ENCODE measurements around the gene SOX1. TPM values are rescaled to one million over a fixed set of nuclear protein-coding genes. Genes with fewer than 3 reads are reported as not detected.

Gene SOX1
- total and polyA plus RNA-seq, 2 donors (not counting 3 experiments of a cell fraction or from before 2014, with no cell fraction given), result not detected

GRCh38 chr13:112102243-112102642 lies 35.3 kb downstream of the SOX1 start:
- Histone ChIP-seq H3K4me1 (ENCODE audit: control insufficient read depth, extremely low read depth, insufficient read depth, low read length) (no peaks in the 10 kb centered on the region), H3K36me3 (ENCODE audit: control insufficient read depth in 2 of 2, extremely low read depth in 1 of 2, insufficient read depth in 2 of 2, low read length in 2 of 2) (no peaks in the 10 kb centered on the region), H3K79me2 (ENCODE audit: control insufficient read depth, insufficient read depth, low read length) (no peaks in the 10 kb centered on the region), H3K4me3 (replicated peaks in 1 of 3; ENCODE audit: insufficient read depth in 1 of 3, low read depth in 1 of 3, low read length in 3 of 3) (no peak overlapping the region), H3K27ac (ENCODE audit: insufficient read depth, low read depth, low read length) (no peak overlapping the region), H3K9me3 (replicated peaks; ENCODE audit: control insufficient read depth, insufficient read depth, low read length) (no peaks in the 10 kb centered on the region), H2AFZ (ENCODE audit: low read depth, low read length) (no peak overlapping the region), H3K9ac (replicated peaks; ENCODE audit: extremely low read depth, insufficient read depth, low read length) (no peak overlapping the region), H4K20me1 (replicated peaks; ENCODE audit: control insufficient read depth, extremely low read depth, insufficient read depth, low read length) (no peaks in the 10 kb centered on the region), H3K27me3 (ENCODE audit: control insufficient read depth in 2 of 2, insufficient read depth in 2 of 2, low read length in 2 of 2) (peaks cover 17 to 24% of the 10 kb centered on the region in 2 experiments), H3K9me1 (replicated peaks; ENCODE audit: control insufficient read depth, extremely low read depth, insufficient read depth, low read length) (no peaks in the 10 kb centered on the region), H3K4me2 (ENCODE audit: insufficient read depth, low read length) (no peak overlapping the region)
- TF ChIP-seq CTCF (IDR thresholded peaks at IDR 0.05; ENCODE audit: extremely low read depth in 1 of 2, insufficient read depth in 1 of 2, low read depth in 1 of 2, low read length in 2 of 2) (no peak), POLR2A (IDR thresholded peaks at IDR 0.05; ENCODE audit: low read depth, low read length) (no peak), MAX (IDR thresholded peaks at IDR 0.05; ENCODE audit: insufficient read depth, insufficient read length) (no peak), GATA2 (IDR thresholded peaks at IDR 0.05; ENCODE audit: insufficient read depth, insufficient read length, low read depth, low read length) (no peak), MYC (IDR thresholded peaks at IDR 0.05; ENCODE audit: low read depth, low read length) (no peak), EZH2 (IDR thresholded peaks at IDR 0.05; ENCODE audit: borderline replicate concordance, low read depth, low read length, severe bottlenecking) (no peak), POLR2AphosphoS5 (IDR thresholded peaks at IDR 0.05; ENCODE audit: insufficient read depth, low read depth, low read length) (no peak), JUN (IDR thresholded peaks at IDR 0.05; ENCODE audit: borderline replicate concordance, insufficient read depth, insufficient read length, low read depth) (no peak), FOS (IDR thresholded peaks at IDR 0.05; ENCODE audit: borderline replicate concordance, insufficient read depth, low read length) (no peak)
- ChIA-PET POLR2A (no interaction called here), CTCF (no interaction called here)
- intact Hi-C loops (cut with micrococcal nuclease) (no loop called here), dilution Hi-C loops (cut with MboI; ENCODE audit: extremely low pct_ligation_motif_present, low sequenced_read_pairs) (no loop called here)
- FAIRE-seq, result no peak
- BruUV-seq (replicated peaks), result no TSS peak
- no peak for DNase-seq (ENCODE audit: low read depth, low spot score)
